HG02943 (cell line): Measurements from ENCODE around the gene QSOX2.
"Not testable (repeated sequence)": the region's sequence is repeated elsewhere in the genome, so short reads cannot be mapped to it uniquely, and the experiment has no call there.

Experiments used
- ATAC-seq: cut with Tn5 transposase; IDR thresholded peaks from one replicate; pipeline ENCODE4 v1.9.1; 2021; ENCODE audit warnings: mild to moderate bottlenecking, low read depth, moderate library complexity; ENCODE audit not compliant: unreplicated experiment

Gene QSOX2

DNA sequence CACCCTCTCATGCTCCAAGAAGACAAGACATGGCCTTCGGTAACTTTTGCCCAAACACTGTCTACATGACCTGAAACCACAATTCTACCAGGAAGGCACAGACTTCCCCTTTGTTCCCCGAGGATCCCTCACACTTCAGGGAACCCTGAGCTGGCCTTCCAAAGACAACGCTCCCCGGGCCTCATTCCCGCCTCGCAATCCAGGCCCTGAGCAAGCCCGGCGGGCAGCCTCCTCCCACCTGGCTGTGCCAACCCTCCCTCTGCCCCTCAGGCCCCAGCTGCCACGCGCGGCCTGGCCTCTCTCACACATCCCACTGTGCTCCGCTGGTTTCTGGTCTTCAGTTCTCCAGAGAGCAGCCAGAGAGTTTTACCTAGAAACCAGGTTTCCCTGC lies 7.3 kb downstream of the QSOX2 start:
- ATAC-seq = no peak

DNA sequence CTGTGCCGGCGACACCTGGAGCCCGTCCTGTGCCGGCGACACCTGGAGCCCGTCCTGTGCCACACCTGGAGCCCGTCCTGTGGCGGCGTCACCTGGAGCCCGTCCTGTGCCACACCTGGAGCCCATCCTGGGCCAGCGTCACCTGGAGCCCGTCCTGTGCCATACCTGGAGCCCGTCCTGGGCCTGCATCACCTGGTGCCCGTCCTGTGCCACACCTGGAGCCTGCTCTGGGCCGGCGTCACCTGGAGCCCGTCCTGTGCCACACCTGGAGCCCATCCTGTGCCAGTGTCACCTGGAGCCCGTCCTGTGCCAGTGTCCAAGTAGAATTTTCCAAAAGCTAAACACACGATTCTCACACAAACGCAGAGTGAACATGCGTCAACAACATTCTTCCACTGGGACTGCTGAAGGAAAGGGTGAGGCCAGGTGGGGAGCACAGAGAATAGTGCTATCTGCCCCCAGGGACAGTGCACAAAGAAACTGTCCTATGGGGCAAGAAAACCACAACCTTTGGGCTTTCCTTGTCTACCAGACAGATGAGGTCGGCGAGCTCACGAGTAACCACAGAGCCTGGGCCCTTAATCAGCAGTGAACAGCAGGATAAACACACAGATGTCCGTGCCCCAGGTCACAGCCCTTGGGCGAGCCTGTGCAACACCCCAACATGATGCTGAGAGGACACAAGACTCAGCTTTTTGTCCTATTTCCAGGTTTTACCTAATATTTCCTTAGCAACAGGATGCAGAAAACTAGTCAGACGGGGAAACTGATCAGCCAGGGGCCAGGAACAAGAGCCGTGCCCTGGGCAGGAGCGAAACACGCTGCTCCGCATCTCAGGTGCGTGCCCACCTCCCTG lies 7.9 kb downstream of the QSOX2 start:
- ATAC-seq = no peak

DNA sequence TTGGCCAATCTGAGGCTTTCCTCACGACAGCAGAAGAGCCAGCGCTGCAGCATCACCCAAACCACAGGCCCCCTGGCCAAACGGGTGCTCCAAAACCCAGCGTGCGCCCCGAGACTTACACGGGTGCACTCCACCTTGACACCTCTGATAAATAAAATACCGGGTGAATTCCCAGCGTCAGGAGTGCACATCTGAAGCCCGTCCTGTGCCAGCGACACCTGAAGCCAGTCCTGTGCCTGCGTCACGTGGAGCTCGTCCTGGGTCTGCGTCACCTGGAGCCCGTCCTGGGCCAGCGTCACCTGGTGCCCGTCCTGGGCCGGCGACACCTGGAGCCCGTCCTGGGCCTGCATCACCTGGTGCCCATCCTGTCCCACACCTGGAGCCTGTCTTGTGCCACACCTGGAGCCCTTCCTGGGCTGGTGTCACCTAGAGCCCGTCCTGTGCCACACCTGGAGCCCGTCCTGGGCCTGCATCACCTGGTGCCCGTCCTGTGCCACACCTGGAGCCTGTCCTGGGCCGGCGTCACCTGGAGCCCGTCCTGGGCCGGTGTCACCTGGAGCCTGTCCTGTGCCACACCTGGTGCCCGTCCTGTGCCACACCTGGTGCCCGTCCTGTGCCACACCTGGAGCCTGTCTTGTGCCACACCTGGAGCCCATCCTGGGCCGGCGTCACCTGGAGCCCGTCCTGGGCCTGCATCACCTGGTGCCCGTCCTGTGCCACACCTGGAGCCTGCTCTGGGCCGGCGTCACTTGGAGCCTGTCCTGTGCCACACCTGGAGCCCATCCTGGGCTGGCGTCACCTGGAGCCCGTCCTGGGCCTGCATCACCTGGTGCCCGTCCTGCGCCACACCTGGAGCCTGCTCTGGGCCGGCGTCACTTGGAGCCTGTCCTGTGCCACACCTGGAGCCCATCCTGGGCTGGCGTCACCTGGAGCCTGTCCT lies 8.9 kb downstream of the QSOX2 start:
- not testable (repeated sequence) for ATAC-seq

DNA sequence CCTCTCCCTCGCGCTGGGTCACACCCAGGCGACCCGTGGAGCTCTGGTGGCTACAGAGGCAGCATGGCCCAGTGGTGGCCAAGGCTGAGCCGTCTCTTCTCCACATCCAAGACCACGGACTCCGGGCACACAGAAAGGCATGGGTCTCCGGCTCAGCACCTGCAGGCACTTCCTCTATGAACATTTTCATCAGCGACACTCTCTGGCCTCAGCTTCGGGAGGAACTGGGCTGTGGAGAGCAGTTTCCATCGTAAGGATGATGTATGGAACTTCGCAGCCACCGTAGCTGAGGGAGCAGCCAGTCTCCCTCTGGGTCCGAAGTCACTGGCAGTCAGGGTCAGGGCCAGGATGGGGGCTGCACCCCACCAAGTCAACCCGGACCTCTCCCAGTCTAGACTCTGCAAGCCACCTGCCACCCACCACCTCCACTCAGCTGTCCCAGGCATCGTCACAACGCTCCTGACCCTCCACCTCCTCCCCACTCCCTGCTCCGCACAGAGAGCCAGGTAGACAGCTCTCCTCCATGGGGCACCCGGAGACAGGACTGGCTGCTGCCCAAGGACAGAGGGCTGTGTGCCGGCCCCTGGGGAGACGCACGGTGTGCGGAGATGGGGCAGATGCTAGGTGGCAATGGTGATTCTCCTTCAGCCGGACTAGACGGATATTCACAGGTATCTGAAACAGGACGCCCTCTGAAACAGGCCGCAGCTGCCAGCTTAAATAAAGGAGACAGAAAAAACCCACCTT lies 9.7 kb downstream of the QSOX2 start:
- ATAC-seq = no peak

DNA sequence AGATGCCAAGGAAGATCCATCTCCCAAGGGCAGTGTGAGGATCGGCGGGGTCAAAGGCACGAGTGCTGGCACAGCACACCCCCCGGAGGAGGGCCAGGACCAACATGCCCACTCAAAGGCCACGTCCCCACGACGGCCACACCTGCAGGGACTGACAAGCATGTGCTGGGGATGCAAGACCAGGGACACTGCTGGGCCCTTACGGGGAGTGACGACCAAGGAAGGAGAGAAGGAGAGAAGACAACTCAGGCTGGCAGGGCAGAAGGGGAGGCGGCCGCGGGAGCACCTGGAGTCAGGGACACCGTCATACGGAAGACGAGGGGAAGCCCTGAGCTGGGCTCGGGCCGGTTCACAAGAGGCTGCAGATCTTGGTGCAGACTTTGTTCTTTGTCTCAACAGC lies 10.4 kb downstream of the QSOX2 start:
- ATAC-seq = no peak

DNA sequence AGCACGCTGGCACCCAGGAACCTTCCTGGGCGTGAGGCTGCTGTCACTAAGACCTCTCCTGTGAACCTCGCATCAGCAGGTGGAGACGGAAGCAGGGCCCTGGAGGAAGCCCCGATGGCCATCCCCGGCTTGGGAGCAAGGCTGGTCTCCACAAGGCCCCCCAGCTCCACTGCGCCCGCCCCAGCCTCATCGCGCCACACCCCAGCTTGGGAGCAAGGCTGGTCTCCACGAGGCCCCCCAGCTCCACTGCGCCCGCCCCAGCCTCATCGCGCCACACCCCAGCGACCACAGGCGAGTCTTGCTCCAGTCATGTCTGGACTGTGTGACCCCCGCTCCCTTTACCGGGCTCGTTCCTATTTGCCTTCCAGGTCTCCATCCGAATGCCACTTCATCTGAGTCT lies 11.0 kb downstream of the QSOX2 start:
- ATAC-seq = no peak

DNA sequence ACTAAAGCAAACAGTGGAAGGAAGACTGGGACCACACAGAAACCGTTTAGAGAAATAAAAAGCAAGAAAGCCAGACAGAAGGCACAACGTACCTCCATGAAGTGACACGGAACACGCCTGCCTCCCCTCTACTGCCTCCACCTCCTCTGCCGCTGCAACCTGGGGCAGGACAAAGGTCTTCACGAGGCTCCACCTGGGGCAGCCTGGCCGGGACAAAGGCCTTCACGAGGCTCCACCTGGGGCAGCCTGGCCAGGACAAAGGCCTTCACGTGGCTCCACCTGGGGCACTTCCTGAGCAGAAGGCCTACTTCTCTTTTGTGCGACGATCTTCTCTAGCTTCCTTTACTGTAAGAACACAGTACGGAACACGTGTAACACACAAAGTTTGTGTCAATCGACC lies 11.7 kb downstream of the QSOX2 start:
- no peak for ATAC-seq

DNA sequence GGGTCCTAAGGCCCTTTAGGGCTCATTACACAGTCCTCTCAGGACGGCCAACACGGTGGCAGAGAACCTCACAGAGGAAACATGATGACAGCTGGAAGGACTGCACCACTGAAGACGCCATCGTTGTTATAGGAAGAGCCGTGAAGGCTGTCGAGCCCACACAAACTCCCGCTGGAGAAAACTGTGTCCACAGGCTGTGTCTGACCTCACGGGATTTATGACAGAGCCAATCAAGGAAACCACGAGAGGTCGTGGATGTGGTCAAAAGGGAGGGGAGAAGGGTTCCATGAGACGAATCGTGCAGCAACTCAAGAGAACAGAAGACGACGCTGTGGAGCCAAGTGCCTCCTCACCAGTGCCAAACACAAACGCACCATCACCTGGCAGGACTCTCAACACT lies 12.2 kb downstream of the QSOX2 start:
- no peak for ATAC-seq

DNA sequence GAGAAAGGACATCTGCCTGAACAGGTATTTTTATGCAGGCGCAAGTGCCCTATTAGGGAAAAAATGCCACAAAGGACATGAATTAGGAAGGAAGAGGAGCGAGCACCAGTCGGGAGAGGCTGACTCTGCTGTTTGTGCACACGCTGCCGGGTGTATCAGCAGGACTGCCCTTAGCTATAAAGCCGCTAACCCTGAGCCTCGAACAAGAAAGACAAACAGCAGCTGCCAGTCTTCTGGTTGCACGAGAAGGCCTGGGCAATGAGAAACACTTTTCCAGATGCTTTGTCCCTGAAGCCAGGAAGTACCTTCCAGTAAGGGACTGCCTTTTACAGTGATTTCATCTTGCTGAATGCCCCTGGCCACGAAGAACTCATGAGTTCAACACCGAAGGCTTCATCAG lies 12.6 kb downstream of the QSOX2 start:
- no peak for ATAC-seq

DNA sequence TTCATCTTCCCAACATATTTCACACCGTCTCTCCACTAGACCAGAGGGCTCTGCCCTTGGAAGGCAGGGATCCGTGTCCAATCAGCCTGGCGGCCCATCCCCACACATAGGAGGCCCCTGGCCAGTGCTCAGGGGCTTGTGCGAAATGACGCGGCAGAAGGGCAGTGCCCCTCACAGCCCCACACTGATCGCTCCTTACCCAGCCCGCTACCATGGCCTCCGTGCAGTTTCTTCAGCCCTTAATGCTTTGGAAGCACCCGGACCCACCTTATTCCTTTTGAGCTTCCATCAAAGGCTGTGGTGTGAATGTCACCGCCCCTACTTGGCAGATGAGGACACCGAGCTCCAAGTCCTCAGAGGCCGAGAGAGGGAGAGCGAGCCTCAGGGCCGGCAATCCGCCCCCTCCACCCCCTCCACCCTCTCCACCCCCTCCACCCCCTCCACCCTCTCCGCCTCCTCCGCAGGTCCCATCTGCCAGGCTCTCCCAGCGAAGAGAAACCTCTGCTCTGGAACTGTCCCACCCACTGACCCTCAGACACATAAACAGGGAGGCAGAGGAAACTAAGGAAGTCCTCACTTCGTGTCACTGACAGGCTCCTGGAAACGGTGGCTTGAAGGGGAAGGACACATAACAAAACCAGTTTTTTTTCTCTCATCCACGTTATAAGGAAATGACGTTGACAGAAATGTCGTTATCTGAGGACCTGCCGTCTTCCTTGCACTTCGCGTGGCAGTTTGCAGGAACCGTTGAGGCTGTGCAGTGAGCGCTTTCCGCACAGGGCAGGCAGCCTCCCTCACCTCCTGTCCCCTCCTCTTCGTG lies 13.9 kb downstream of the QSOX2 start:
- ATAC-seq = no peak

DNA sequence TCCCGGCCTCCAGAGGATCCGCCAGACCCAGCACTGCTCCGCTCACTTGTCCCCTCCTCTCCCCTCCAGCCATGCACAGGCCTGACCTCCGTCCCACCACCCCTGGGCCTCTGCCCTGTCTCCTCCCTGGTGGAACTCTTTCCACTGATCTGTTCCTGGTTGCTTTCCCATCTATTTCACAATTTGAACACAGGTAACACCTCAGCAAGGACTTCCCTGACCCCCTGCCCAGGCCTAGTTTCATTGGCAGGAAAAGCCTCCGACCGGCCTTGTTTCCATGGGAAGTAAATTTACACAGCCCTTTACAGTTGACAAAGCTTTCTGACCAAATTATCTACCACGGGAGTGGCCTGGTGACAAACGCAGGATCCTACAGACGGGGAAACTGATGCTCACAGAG lies 14.8 kb downstream of the QSOX2 start:
- ATAC-seq = no peak

DNA sequence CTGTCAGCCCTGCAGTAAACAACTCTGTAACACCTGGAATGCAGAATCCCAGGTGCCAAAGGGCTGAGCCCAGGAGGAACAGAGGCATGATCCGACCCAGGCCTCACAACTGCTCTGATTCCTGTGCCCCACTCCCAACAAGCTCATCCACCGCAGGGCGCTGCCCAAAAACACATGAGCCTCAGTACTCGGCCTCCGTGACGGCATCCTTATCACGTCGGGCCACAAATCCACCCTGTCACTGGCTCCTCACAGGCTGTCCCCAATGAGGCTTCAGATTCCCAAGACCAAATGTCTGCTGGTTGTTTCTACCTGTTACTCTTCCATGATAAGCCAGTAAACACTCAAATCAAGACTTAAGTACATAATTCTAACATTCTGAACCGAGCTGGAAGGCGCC lies 15.2 kb downstream of the QSOX2 start:
- no peak for ATAC-seq

DNA sequence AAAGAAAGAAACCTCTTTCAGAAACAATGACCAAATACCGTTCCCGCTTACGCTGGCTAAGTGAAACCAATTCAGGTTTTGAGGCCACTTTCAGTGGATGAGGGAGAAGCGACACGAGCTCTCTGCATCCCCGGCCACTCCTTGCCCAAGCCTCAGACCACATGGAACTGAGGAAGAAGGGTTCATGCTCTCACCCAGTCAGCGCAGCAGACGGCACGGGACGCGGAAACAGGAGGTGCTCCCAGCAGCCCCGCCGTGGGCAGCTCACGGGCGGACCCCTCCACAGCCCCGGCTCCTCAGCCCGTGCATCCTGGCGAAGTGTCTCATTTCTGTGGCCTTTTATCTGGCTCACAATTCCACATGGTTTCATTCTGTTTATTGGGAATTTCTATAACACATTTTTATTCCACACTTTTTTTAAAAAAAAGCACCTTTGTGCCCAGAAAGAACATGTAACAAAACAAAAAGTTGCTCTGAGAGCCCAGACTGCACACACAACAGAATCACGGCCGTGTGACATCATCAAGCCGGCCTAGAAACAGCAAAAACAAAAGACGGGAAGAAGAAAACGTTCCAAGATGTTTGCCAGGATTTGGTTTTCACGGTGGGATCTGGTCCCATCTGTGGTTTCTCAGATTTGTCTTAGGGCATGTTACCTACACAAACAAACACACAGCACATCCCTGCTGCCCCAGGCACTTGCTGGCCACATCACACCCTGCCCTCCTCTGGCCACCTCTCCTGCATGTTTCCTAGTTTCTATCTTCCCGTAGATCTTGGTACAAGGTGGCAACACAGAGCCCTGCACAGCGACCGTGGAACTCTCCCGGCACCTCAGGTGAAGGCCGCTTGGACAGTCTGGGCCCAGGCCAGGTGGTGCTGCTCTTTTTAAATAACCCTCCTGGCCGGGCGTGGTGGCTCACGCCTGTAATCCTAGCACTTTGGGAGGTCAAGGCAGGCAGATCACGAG lies 16.2 kb downstream of the QSOX2 start:
- no peak for ATAC-seq

DNA sequence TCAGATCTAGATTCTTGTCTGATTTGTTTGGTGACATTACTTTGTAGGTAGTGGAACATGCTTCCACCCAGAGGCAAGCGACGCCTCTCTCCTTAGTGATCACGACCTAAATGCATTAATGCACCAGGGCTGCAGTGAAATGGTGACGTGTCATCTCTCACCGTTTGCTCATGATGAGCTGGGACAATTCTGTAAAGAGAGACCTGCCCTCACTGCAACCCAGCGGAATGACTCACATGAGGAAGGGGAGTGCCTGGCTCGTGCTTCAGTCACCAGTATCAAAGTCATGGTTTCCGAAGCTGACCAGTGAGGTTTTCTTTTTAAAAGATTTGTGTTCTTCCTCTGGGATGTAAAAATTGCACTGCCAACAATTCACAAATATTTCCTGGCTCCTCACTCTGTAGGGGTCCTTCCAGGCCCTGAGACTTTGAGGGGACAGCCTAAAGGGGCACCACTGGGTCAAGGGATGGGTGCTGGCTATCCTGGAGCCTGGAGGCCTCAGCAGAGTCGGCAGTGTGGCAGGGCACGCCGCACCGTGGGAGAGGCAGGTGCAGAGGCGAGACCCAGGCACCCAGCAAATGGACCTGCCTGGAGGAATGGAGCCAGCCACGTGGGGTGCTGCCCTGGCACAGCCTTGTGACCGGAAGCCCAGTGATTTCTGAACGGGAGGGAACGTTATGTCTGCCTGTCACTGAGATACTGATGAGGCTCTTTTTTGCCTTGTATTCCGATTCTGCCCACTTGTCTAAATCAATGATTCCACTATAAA lies 17.3 kb downstream of the QSOX2 start:
- ATAC-seq = no peak

DNA sequence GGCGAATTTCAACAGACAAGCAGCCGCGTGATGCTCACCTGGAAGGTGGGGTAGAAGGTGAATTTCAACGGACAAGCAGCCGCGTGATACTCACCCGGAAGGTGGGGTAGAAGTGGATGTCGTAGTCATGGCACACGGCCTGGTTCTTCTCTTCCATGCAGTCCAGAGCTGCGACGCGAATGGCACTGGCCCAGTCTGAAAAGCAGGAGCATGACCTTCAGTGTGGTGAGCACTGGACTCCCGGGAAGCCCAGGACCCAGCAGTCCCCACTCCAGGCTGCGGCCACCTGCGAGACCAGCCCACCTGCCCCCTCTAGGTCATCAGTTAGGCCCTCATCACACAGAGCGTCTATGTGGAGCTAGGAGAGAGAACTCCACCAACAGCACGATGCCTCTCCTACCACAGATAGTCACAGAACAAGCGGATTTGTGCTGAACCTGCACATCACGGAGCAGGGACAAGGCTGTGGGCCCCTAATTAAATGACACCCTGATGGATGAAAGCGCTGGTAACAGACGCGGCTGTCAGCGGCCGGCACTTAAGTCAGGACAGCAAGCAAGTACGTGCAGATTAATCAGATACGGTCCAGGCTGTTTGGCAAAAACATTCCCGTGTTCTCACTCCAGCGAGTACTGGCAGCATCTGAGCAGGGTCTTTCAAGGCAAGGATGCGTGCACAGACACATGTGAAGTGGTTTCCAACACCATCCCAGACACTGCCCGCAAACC lies 18.8 kb downstream of the QSOX2 start:
- ATAC-seq = no peak

DNA sequence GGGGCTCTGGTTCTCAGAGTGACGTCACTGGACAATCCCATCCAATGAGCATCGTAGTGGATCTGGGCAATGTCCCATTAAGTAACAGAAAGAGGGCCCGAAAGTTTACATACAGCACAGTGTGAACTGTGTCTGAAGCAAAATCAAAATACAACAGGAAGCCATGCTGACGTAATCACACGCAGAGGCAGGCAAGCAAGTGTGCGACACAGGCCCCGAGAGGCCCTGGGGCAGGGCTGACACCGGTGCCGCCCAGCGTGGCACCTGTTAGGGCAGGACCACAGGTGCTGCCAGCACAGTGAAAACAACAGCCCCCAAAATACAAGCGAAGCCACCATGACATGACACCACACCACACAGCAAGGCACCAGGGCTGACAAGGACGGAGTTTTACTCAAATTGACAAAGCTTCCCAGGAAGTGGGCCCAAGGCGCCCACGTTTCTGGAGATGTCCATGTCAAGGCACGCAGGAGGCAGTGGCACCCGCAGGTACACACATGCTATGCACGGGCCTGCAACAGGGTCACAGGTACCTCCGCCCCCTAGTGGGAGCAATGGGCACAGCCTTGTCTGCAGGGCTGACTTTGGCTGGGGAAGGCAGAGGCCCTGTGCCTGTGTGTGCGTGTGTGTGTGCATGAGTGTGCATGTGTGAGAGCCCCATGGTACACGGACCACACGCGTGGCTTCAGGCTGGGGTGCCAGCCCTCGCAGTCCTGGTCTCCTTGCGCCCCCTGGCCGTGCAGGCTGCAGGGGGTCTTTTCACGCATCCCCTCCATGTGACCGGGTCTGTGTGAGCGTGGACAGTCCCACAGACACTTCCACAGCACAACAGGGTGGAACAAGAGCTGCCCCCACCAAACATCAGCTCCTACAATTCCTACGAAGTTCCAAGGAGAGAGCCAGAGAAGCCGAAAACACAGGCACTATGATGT lies 19.6 kb downstream of the QSOX2 start:
- peak; percentile 55 for ATAC-seq

DNA sequence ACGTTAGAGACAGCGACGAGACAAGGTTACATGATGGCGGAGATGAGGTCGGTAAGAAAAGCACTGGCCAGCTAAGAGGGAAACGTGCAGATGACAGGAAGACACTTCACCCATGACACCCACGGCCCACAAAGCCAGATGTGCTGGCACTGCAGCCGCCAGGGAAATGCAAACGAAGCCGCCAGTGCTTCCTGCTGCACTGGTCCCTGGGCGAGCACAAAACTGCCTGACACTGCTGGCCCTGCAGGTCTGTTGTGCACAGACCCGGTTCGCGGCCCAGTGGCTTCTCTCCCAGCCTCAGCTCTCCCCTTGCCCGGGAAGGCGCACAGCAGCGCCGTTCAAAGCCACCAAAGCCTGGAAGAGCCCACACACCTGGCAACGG lies 20.3 kb downstream of the QSOX2 start:
- ATAC-seq = peak; percentile 51
